Neural progenitor cell (in vitro differentiated cells): ENCODE results near the gene PCNX4. TPM values are rescaled to one million over a fixed set of nuclear protein-coding genes. Genes with fewer than 3 reads are reported as not detected.

Experiments
- DNase-seq: peaks from one replicate; pipeline ENCODE4 v3.0.0-alpha.2; 2016; ENCODE audit warnings: low spot score
- H2AFZ ChIP-seq: fragments of 200-600 bp; sonication (generic); replicated peaks from 2 replicates; pipeline ENCODE4 v1.6.1; 2016; ENCODE audit warnings: antibody characterized with exemption
- H3F3A ChIP-seq: fragments of 200-600 bp; sonication (generic); 2 replicates; pipeline ENCODE4 v1.6.1; 2016; ENCODE audit warnings: antibody characterized with exemption, low read depth
- H3K27ac ChIP-seq: fragments of 200-600 bp; sonication (generic); 2 replicates; pipeline ENCODE4 v1.5.1; 2016; ENCODE audit warnings: mild to moderate bottlenecking
- H3K27me3 ChIP-seq: fragments of 200-600 bp; sonication (generic); 2 replicates; pipeline ENCODE4 v1.6.1; 2016; ENCODE audit warnings: mild to moderate bottlenecking, moderate library complexity
- H3K36me3 ChIP-seq: fragments of 200-600 bp; sonication (generic); 2 replicates; pipeline ENCODE4 v1.5.1; 2016
- H3K4me1 ChIP-seq: fragments of 200-600 bp; sonication (generic); 2 replicates; pipeline ENCODE4 v1.6.1; 2016; ENCODE audit warnings: mixed run types
- H3K4me2 ChIP-seq: fragments of 200-600 bp; sonication (generic); 2 replicates; pipeline ENCODE4 v1.6.1; 2016
- H3K4me3 ChIP-seq: fragments of 200-600 bp; sonication (generic); 2 replicates; pipeline ENCODE4 v1.5.1; 2016
- H3K79me2 ChIP-seq: fragments of 200-600 bp; sonication (generic); 2 replicates; pipeline ENCODE4 v1.6.1; 2016; ENCODE audit warnings: low read depth
- H3K9ac ChIP-seq: fragments of 200-600 bp; sonication (generic); 2 replicates; pipeline ENCODE4 v1.6.1; 2016
- H3K9me3 ChIP-seq: fragments of 200-600 bp; sonication (generic); 2 replicates; pipeline ENCODE4 v1.5.1; 2016; ENCODE audit warnings: low read depth
- H4K20me1 ChIP-seq: fragments of 200-600 bp; sonication (generic); 2 replicates; pipeline ENCODE4 v1.6.1; 2016; ENCODE audit warnings: low read depth
- H3K27ac Mint-ChIP-seq: 3 replicates; pipeline ENCODE4 v1.8.0; 2021; ENCODE audit warnings: mixed read lengths
- H3K27me3 Mint-ChIP-seq: 2 replicates; pipeline ENCODE4 v1.8.0; 2022; ENCODE audit warnings: low read depth, mild to moderate bottlenecking, inconsistent platforms, moderate library complexity, mixed read lengths; ENCODE audit not compliant: insufficient read depth
- H3K36me3 Mint-ChIP-seq: 3 replicates; pipeline ENCODE4 v1.8.0; 2021; ENCODE audit warnings: mixed read lengths
- H3K4me1 Mint-ChIP-seq: 3 replicates; pipeline ENCODE4 v1.8.0; 2021; ENCODE audit warnings: mixed read lengths
- H3K4me3 Mint-ChIP-seq: 3 replicates; pipeline ENCODE4 v1.8.0; 2021; ENCODE audit warnings: mild to moderate bottlenecking, moderate library complexity, mixed read lengths
- H3K9me3 Mint-ChIP-seq: 3 replicates; pipeline ENCODE4 v1.8.0; 2020; ENCODE audit warnings: mixed read lengths
- EZH2 ChIP-seq: fragments of 200-600 bp; sonication (generic); IDR thresholded peaks from 2 replicates; pipeline ENCODE4 v1.6.1; 2017; ENCODE audit warnings: antibody characterized with exemption, mild to moderate bottlenecking, moderate library complexity
- EZH2phosphoT487 ChIP-seq: fragments of 200-600 bp; sonication (generic); IDR thresholded peaks from 2 replicates; pipeline ENCODE4 v1.6.1; 2017; ENCODE audit warnings: antibody characterized with exemption
- total RNA-seq: library from RNA; depleted of rRNA; stranded (reverse); fragments of >200 nt; gene quantifications from 2 replicates; pipeline ENCODE4 v1.2.3, GENCODE V29; 2015; ENCODE audit warnings: low replicate concordance
- TF ChIP-seq, protein P1 (sequence below): fragments of 200-600 bp; sonication (generic); IDR thresholded peaks from 2 replicates; pipeline ENCODE4 v1.5.1; 2017; ENCODE audit warnings: antibody characterized with exemption, mild to moderate bottlenecking

The PCNX4 gene
- total RNA-seq, 1 donor from 2014 or later = 172 TPM

GRCh38 chr14:60101786-60102185 is 10.1 kb downstream of the PCNX4 start:
- Histone ChIP-seq H3K27me3 (no peaks in the 10 kb centered on the region), H3K9ac (no peak overlapping the region), H3F3A (no peaks in the 10 kb centered on the region), H3K9me3 (no peaks in the 10 kb centered on the region), H3K4me3 (no peak overlapping the region), H3K4me2 (no peak overlapping the region), H3K4me1 (no peaks in the 10 kb centered on the region), H4K20me1 (peaks cover 9% of the 10 kb centered on the region), H3K79me2 (peaks cover 100% of the 10 kb centered on the region), H2AFZ (no peak overlapping the region), H3K36me3 (no peaks in the 10 kb centered on the region), H3K27ac (no peak overlapping the region)
- DNase-seq = no peak
- no peaks in the 10 kb centered on the region for H3K4me1 Mint-ChIP-seq
- no peak overlapping the region for H3K4me3 Mint-ChIP-seq
- peaks cover 42% of the 10 kb centered on the region for H3K9me3 Mint-ChIP-seq
- H3K36me3 Mint-ChIP-seq = peaks cover 58% of the 10 kb centered on the region
- TF ChIP-seq EZH2phosphoT487 = no peak
- TF ChIP-seq EZH2 = no peak
- TF ChIP-seq, protein P1, sequence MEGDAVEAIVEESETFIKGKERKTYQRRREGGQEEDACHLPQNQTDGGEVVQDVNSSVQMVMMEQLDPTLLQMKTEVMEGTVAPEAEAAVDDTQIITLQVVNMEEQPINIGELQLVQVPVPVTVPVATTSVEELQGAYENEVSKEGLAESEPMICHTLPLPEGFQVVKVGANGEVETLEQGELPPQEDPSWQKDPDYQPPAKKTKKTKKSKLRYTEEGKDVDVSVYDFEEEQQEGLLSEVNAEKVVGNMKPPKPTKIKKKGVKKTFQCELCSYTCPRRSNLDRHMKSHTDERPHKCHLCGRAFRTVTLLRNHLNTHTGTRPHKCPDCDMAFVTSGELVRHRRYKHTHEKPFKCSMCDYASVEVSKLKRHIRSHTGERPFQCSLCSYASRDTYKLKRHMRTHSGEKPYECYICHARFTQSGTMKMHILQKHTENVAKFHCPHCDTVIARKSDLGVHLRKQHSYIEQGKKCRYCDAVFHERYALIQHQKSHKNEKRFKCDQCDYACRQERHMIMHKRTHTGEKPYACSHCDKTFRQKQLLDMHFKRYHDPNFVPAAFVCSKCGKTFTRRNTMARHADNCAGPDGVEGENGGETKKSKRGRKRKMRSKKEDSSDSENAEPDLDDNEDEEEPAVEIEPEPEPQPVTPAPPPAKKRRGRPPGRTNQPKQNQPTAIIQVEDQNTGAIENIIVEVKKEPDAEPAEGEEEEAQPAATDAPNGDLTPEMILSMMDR = no peak
- no peak overlapping the region for H3K27ac Mint-ChIP-seq
- no peaks in the 10 kb centered on the region for H3K27me3 Mint-ChIP-seq

GRCh38 chr14:60102389-60102788 is 10.7 kb downstream of the PCNX4 start:
- Mint-ChIP-seq H3K27ac (no peak overlapping the region), H3K4me3 (no peak overlapping the region), H3K36me3 (peaks cover 54% of the 10 kb centered on the region), H3K9me3 (peaks cover 40% of the 10 kb centered on the region), H3K27me3 (no peaks in the 10 kb centered on the region), H3K4me1 (no peaks in the 10 kb centered on the region)
- no peak overlapping the region for H3K9ac ChIP-seq
- no peak overlapping the region for H3K27ac ChIP-seq
- H3K36me3 ChIP-seq = no peaks in the 10 kb centered on the region
- no peak for TF ChIP-seq EZH2phosphoT487
- no peak for TF ChIP-seq EZH2
- TF ChIP-seq, protein P1 = no peak
- peaks cover 98% of the 10 kb centered on the region for H3K79me2 ChIP-seq
- H3K4me3 ChIP-seq = no peak overlapping the region
- no peak overlapping the region for H3K4me2 ChIP-seq
- H3K9me3 ChIP-seq = no peaks in the 10 kb centered on the region
- no peaks in the 10 kb centered on the region for H3K27me3 ChIP-seq
- peaks cover 9% of the 10 kb centered on the region for H4K20me1 ChIP-seq
- H2AFZ ChIP-seq = no peak overlapping the region
- H3K4me1 ChIP-seq = no peaks in the 10 kb centered on the region
- no peaks in the 10 kb centered on the region for H3F3A ChIP-seq
- DNase-seq = no peak

GRCh38 chr14:60106339-60106738 is 14.6 kb downstream of the PCNX4 start:
- peaks cover 3% of the 10 kb centered on the region for H3K27me3 Mint-ChIP-seq
- H3K4me1 Mint-ChIP-seq = no peaks in the 10 kb centered on the region
- H3K4me3 Mint-ChIP-seq = no peak overlapping the region
- H3K27ac Mint-ChIP-seq = no peak overlapping the region
- no peaks in the 10 kb centered on the region for H3K4me1 ChIP-seq
- no peaks in the 10 kb centered on the region for H3K9me3 ChIP-seq
- H4K20me1 ChIP-seq = peaks cover 9% of the 10 kb centered on the region
- H3K27me3 ChIP-seq = no peaks in the 10 kb centered on the region
- no peak overlapping the region for H3K4me2 ChIP-seq
- no peak for DNase-seq
- TF ChIP-seq EZH2phosphoT487 (no peak), EZH2 (no peak)
- TF ChIP-seq, protein P1 = no peak
- no peak overlapping the region for H3K9ac ChIP-seq
- H3K36me3 Mint-ChIP-seq = peaks cover 61% of the 10 kb centered on the region
- H3K27ac ChIP-seq = no peak overlapping the region
- peaks cover 21% of the 10 kb centered on the region for H3K9me3 Mint-ChIP-seq
- H3F3A ChIP-seq = no peaks in the 10 kb centered on the region
- no peak overlapping the region for H2AFZ ChIP-seq
- peaks cover 93% of the 10 kb centered on the region for H3K79me2 ChIP-seq
- peaks cover 3% of the 10 kb centered on the region for H3K36me3 ChIP-seq
- H3K4me3 ChIP-seq = no peak overlapping the region
